NAMALWA (cell line): ENCODE data around the gene NTN5.
A peak's percentile ranks its signal among the peaks of the same experiment; 100 is the strongest.

Experiments used
- DNase-seq: peaks from one replicate; pipeline ENCODE4 v3.0.0-alpha.2; 2015; ENCODE audit warnings: low spot score

NTN5 gene

GRCh38 chr19:48629599-48630295 is 43.1 kb downstream of the NTN5 start:
- DNase-seq = no peak

DNA sequence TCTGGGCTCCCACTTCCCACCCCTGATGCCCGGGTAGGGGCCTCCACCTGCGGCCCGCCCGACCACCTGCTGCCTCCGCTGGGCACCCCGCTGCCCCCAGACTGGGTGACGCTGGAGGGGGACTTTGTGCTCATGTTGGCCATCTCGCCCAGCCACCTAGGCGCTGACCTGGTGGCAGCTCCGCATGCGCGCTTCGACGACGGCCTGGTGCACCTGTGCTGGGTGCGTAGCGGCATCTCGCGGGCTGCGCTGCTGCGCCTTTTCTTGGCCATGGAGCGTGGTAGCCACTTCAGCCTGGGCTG is 43.6 kb downstream of the NTN5 start:
- DNase-seq = no peak

GRCh38 chr19:48628486-48629296 is 44.1 kb downstream of the NTN5 start:
- no peak for DNase-seq

DNA sequence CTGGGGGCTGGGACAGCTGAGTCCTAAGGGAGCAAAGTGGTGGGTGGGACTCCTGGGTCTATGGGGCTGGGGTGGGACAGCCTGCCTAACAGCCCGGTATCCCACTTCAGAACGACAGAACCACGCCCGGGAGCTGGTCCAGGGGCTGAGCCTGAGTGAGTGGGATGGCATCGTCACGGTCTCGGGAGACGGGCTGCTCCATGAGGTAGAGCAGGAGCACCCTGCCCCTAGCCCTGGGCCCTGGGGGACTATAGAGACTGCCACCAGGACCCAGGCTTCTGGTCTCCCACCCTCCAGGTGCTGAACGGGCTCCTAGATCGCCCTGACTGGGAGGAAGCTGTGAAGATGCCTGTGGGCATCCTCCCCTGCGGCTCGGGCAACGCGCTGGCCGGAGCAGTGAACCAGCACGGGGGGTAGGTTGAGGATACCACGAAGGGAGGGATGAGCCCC is 44.9 kb downstream of the NTN5 start:
- DNase-seq = no peak

DNA sequence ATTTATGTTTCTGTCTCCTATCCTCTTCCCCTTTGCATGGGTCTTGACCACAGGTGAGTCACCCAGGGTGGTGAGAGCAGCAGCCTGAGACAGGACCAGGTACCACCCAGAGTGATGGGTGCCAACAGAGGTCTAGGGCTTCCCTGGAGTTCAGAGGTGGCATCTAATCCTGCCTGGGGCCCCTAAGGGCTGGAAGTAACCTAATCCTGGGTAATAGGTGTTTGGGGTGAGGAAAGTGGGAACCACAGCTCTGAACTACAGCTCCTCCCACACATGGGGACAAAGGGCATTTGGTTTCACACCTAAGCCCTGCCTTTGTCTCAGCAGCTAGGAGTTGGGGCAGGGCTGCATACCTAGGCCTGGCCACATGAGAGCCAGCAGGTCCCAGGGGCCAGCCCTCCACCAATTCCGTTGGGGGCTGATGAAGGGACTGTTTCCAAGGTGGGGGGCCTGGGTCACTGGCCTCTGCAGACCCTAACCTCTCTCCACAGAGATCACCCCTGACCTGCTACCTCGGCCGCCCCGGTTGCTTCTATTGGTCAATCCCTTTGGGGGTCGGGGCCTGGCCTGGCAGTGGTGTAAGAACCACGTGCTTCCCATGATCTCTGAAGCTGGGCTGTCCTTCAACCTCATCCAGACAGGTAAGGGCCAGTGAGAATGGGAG is 45.5 kb downstream of the NTN5 start:
- no peak for DNase-seq

GRCh38 chr19:48625891-48626327 is 46.9 kb downstream of the NTN5 start:
- DNase-seq = no peak

GRCh38 chr19:48624791-48625723 is 47.8 kb downstream of the NTN5 start:
- DNase-seq = no peak

GRCh38 chr19:48624067-48624594 is 48.7 kb downstream of the NTN5 start:
- peak; percentile 98 for DNase-seq

DNA sequence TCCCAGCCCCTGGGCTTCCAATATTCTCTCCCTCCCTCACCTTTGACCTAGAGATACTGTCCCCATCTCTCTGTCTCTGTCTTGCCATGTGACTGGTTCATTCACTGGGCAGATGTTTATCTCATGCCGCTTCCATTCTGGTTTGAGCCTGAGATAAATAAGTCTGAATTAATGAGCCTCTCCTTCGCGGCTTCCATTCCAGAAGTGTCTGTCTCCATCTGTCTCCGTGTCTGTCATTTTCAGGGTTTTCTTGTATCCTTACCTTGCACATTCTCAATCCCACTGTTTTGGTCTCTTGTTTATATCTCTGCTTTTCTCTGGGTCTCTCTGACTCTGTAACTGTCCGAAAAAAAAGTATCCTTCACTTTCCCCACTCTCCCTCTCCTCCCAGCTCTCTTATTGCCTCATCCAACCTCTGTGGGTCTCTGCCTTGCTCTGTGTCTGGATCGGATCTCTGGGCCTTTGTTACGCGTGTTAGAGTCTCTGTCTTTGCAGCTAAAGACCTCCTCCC is 49.2 kb downstream of the NTN5 start:
- no peak for DNase-seq

- DNase-seq = no peak
These were observed 52.9 kb downstream of the NTN5 start for GRCh38 chr19:48619692-48620585.

- peak; percentile 98 for DNase-seq
These were observed 53.7 kb downstream of the NTN5 start, which contains the start of the genes RPL18 and SPHK2 for GRCh38 chr19:48618916-48619691. RPL18 (minus strand) TSS chr19:48619178; CDS start chr19:48619143, 35 bp downstream. SPHK2 (plus strand) TSS chr19:48619506; CDS start chr19:48620515, 1,009 bp downstream.

- no peak for DNase-seq
These were observed 54.4 kb downstream of the NTN5 start for GRCh38 chr19:48618278-48618915.

GRCh38 chr19:48617146-48617937 is 55.5 kb downstream of the NTN5 start:
- no peak for DNase-seq

DNA sequence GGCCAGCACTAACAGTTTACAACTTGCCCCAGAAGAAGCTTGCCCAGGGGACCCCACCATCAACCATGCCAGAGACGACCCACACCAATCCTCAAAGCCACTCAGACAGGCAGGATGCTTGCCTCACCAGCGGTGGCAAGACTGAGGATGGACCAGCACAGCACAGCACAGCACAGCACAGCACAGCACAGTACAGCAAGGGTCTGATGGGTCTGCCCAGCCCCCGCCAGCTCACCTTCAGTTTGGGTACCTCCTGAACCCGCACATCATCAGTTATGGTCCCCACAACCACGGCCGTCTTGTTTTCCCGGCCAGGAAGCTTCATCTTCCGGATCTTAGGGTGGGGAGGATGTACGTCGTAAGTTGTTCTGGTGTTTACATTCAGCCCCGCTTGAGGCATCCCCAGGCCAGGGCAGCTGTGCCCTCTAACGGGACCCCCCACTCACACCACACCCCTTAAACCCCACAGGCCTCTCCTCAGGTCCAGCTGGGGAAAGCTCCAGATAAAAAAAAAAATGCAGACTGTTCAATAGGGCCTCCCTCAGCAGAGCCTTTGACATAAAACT is 56.2 kb downstream of the NTN5 start:
- DNase-seq = no peak

DNA sequence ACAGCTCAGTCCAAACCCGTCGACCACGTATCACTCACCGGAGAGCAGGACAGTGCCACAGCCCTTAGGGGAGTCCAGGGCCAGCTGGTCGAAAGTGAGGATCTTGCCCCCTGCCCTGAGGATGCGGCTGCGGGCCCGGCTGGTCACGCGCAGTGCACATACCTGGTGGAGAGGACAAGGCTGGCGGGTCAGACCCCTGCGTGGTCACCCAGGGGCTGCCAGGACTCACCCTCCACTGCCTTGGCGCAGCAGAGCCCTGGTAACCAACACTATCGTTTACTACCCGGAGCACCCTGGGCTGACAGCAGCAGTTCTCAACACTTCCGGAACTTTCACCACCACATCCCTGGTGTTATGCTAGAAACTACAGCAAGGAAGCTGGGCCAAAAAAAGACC is 56.8 kb downstream of the NTN5 start:
- DNase-seq = no peak

DNA sequence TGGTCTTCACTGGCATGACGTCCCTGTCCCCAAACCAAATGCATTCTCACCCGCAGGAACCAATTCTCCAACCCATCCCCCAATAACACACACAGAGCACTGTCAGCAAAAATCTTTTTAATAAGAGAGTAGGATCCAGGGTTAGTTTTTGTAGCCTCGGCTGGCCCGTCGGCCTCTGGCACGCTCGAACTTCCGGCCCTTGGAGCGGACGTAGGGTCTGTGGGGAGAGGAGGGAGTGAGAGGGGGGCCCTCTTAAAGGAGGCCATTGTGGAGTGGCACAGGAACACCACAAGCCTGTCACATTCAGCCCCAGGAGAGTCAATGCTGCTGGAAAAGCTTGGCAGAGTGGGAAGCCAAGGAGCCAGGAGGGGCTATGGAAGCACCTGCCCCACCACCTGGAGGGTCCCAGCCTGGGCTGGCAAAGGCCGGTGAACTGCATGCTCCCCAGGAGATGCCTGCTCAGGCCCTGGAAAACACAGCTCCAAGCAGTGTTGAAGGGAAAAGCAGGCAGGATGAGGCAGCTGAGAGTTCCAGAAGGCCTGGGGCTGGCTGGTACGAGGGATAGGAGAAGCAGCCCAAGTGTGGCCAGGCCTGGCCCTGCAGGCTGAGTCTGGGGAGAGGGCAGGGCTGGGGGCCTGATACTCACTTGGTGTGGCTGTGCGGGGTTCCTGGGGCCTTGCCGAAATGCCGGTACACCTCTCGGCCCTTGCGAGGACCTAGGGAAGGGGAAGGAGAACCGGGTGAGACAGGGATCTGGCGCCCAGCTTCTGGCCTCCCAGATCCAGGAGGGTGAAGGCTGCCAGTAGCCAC is 57.4 kb downstream of the NTN5 start:
- DNase-seq = no peak
